H1 (cell line): ENCODE results near the gene SIT1. TPM values are rescaled to one million over a fixed set of nuclear protein-coding genes. Genes with fewer than 3 reads are reported as not detected.

ENCODE experiments used
- CTCF ChIA-PET: fragments of 300-600 bp; sonication (Branson Sonifier 250); formaldehyde crosslinking; loops from one replicate; lab custom pipeline; 2021; ENCODE audit not compliant: partially characterized antibody; lab: Charles Lee
- POLR2A ChIA-PET: fragments of 300-600 bp; sonication (Branson Sonifier 250); formaldehyde crosslinking; loops from one replicate; lab custom pipeline; 2021; ENCODE audit warnings: inconsistent platforms; ENCODE audit not compliant: partially characterized antibody; lab: Charles Lee
- DNase-seq, 2 experiments: peaks; one replicate each; pipeline versions ENCODE4 v3.0.0 to v3.0.0-alpha.2; 2010 to 2022; ENCODE audit warnings: low spot score in 2 of 2, low read depth in 1 of 2, mixed read lengths in 1 of 2
- FAIRE-seq: peaks from 2 replicates; lab custom pipeline; 2011; peaks lifted over from hg19 to GRCh38; lab: Jason Lieb, UNC
- H2AFZ ChIP-seq: 2 replicates; pipeline ENCODE4 v1.8.1; 2012; ENCODE audit warnings: low read length, inconsistent platforms
- H2AK5ac ChIP-seq: 2 replicates; pipeline ENCODE4 v1.6.1; 2013; ENCODE audit warnings: low read depth, low read length
- H2BK120ac ChIP-seq: replicated peaks from 2 replicates; pipeline ENCODE3; 2013; ENCODE audit warnings: low read depth, low read length, inconsistent platforms
- H2BK12ac ChIP-seq: 2 replicates; pipeline ENCODE4 v1.6.1; 2013; ENCODE audit warnings: low read depth, low read length
- H2BK15ac ChIP-seq: 2 replicates; pipeline ENCODE4 v1.6.1; 2013; ENCODE audit warnings: low read length
- H2BK20ac ChIP-seq: 2 replicates; pipeline ENCODE4 v1.6.1; 2013; ENCODE audit warnings: low read length
- H2BK5ac ChIP-seq: 2 replicates; pipeline ENCODE4 v1.6.1; 2013; ENCODE audit warnings: low read depth, low read length
- H3K14ac ChIP-seq: 2 replicates; pipeline ENCODE4 v1.6.1; 2013; ENCODE audit warnings: inconsistent platforms; ENCODE audit not compliant: insufficient read length
- H3K18ac ChIP-seq: 2 replicates; pipeline ENCODE4 v1.6.1; 2013; ENCODE audit warnings: low read length; ENCODE audit errors: extremely low read depth
- H3K23ac ChIP-seq: 2 replicates; pipeline ENCODE4 v1.6.1; 2013; ENCODE audit warnings: inconsistent platforms; ENCODE audit not compliant: insufficient read length
- H3K23me2 ChIP-seq: 2 replicates; pipeline ENCODE4 v1.6.1; 2013; ENCODE audit warnings: low read depth, low read length
- H3K27ac ChIP-seq: 2 replicates; pipeline ENCODE4 v1.6.1; 2011; ENCODE audit warnings: low read depth, low read length, inconsistent platforms
- H3K27me3 ChIP-seq, 4 experiments: replicated peaks in 1 of 4; 1 replicate in 1 of 4; 2 replicates in 3 of 4; pipeline versions ENCODE4 v1.6.1 to v1.8.1; 2011 to 2013; ENCODE audit warnings: low read length in 3 of 4, mild to moderate bottlenecking in 3 of 4, inconsistent platforms in 2 of 4, mixed read lengths in 2 of 4, moderate library complexity in 1 of 4; ENCODE audit not compliant: control insufficient read depth in 3 of 4, insufficient read depth in 3 of 4; ENCODE audit errors: extremely low read depth in 1 of 4
- H3K36me3 ChIP-seq, 4 experiments: 2 replicates each; pipeline versions ENCODE4 v1.6.1 to v1.8.1; 2011 to 2013; ENCODE audit warnings: mild to moderate bottlenecking in 4 of 4, low read length in 3 of 4, moderate library complexity in 2 of 4, control low read depth in 1 of 4, inconsistent platforms in 1 of 4; ENCODE audit not compliant: insufficient read depth in 4 of 4, control insufficient read depth in 2 of 4
- H3K4ac ChIP-seq: replicated peaks from 2 replicates; pipeline ENCODE3; 2013; ENCODE audit warnings: low read length, low read depth, mixed read lengths, inconsistent platforms; ENCODE audit not compliant: insufficient read length
- H3K4me1 ChIP-seq, 4 experiments: replicated peaks in 1 of 4; 1 replicate in 1 of 4; 2 replicates in 3 of 4; pipeline versions ENCODE4 v1.6.1 to v1.8.1; 2011 to 2013; ENCODE audit warnings: low read length in 3 of 4, inconsistent platforms in 2 of 4, mixed read lengths in 1 of 4; ENCODE audit not compliant: insufficient read depth in 4 of 4, control insufficient read depth in 3 of 4
- H3K4me2 ChIP-seq, 2 experiments: 2 replicates each; pipeline versions ENCODE4 v1.6.1 to v1.8.1; 2011 to 2013; ENCODE audit warnings: low read depth in 2 of 2, low read length in 2 of 2, control low read depth in 1 of 2, inconsistent platforms in 1 of 2, mild to moderate bottlenecking in 1 of 2; ENCODE audit not compliant: insufficient read depth in 1 of 2
- H3K4me3 ChIP-seq, 4 experiments: fragments of 200-600, 300-600 bp in 1 of 4; sonication (generic), shearing (Covaris generic), sonication (Bioruptor Twin) in 1 of 4; 2 replicates each; pipeline versions ENCODE4 v1.5.1 to v1.8.1; 2011 to 2016; ENCODE audit warnings: low read length in 4 of 4, low read depth in 3 of 4, control low read depth in 2 of 4, inconsistent platforms in 2 of 4, mild to moderate bottlenecking in 2 of 4, mixed read lengths in 1 of 4, moderate library complexity in 1 of 4; ENCODE audit not compliant: insufficient read depth in 2 of 4; ENCODE audit errors: extremely low read depth in 1 of 4
- H3K56ac ChIP-seq: replicated peaks from 2 replicates; pipeline ENCODE3; 2013; ENCODE audit warnings: low read depth, mild to moderate bottlenecking, mixed read lengths, low read length, inconsistent platforms; ENCODE audit not compliant: insufficient read length
- H3K79me1 ChIP-seq: 2 replicates; pipeline ENCODE4 v1.6.1; 2013; ENCODE audit warnings: low read depth, low read length, control low read depth
- H3K79me2 ChIP-seq, 2 experiments: 2 replicates each; pipeline versions ENCODE4 v1.6.1 to v1.8.1; 2012 to 2013; ENCODE audit warnings: low read length in 2 of 2, mild to moderate bottlenecking in 2 of 2, inconsistent platforms in 1 of 2; ENCODE audit not compliant: insufficient read depth in 2 of 2, control insufficient read depth in 1 of 2
- H3K9ac ChIP-seq, 4 experiments: replicated peaks in 1 of 4; 1 replicate in 1 of 4; 2 replicates in 3 of 4; pipeline versions ENCODE4 v1.6.1 to v1.8.1; 2011 to 2013; ENCODE audit warnings: low read depth in 3 of 4, low read length in 3 of 4, control low read depth in 2 of 4, mild to moderate bottlenecking in 2 of 4, moderate library complexity in 2 of 4, inconsistent platforms in 1 of 4; ENCODE audit errors: extremely low read depth in 1 of 4
- H3K9me3 ChIP-seq, 2 experiments: 2 replicates each; pipeline versions ENCODE4 v1.6.1 to v1.8.1; 2012 to 2013; ENCODE audit warnings: mild to moderate bottlenecking in 2 of 2, moderate library complexity in 2 of 2, control low read depth in 1 of 2, inconsistent platforms in 1 of 2, low read depth in 1 of 2, low read length in 1 of 2, mixed read lengths in 1 of 2; ENCODE audit not compliant: insufficient read depth in 2 of 2
- H4K20me1 ChIP-seq, 2 experiments: replicated peaks in 1 of 2; 2 replicates each; pipeline versions ENCODE3 to v1.8.1; 2011 to 2013; ENCODE audit warnings: inconsistent platforms in 2 of 2, low read length in 2 of 2, mild to moderate bottlenecking in 1 of 2; ENCODE audit not compliant: insufficient read depth in 2 of 2, control insufficient read depth in 1 of 2
- H4K5ac ChIP-seq: 2 replicates; pipeline ENCODE4 v1.6.1; 2013; ENCODE audit warnings: low read length, low read depth, mixed read lengths, inconsistent platforms; ENCODE audit not compliant: insufficient read length
- H4K8ac ChIP-seq: 2 replicates; pipeline ENCODE4 v1.8.0; 2013; ENCODE audit warnings: mild to moderate bottlenecking, moderate library complexity, low read length, inconsistent platforms; ENCODE audit not compliant: insufficient read depth; ENCODE audit errors: extremely low read depth
- H4K91ac ChIP-seq: replicated peaks from 2 replicates; pipeline ENCODE3; 2013; ENCODE audit warnings: low read length, mixed read lengths, inconsistent platforms; ENCODE audit not compliant: insufficient read length
- ASH2L ChIP-seq: fragments of 200-600, 300-600 bp; sonication (generic); IDR thresholded peaks from one replicate; pipeline ENCODE4 v1.7.1; 2017; ENCODE audit warnings: low read length
- KDM1A ChIP-seq: fragments of 200-600, 300-600 bp; sonication (generic); IDR thresholded peaks from 2 replicates; pipeline ENCODE4 v1.7.1; 2016; ENCODE audit warnings: mild to moderate bottlenecking, low read length, borderline replicate concordance
- KDM5A ChIP-seq: fragments of 200-600 bp; IDR thresholded peaks from 2 replicates; pipeline ENCODE4 v1.7.1; 2012; ENCODE audit warnings: mild to moderate bottlenecking, low read length, inconsistent platforms, mixed read lengths
- MAX ChIP-seq: IDR thresholded peaks from 2 replicates; pipeline ENCODE4 v1.6.1; 2012; ENCODE audit warnings: inconsistent platforms
- PHF8 ChIP-seq: fragments of 200-600 bp; sonication (generic); conservative IDR thresholded peaks from 2 replicates; pipeline ENCODE4 v1.7.1; 2012; ENCODE audit warnings: low read depth, mild to moderate bottlenecking, inconsistent platforms, low read length, moderate library complexity
- SIN3A ChIP-seq, 2 experiments: IDR thresholded peaks in 1 of 2; conservative IDR thresholded peaks in 1 of 2; 2 replicates each; pipeline ENCODE4 v1.6.1; 2011 to 2012; ENCODE audit warnings: low read length in 2 of 2, improper control_type of control experiment in 1 of 2, low read depth in 1 of 2, mild to moderate bottlenecking in 1 of 2
- SP1 ChIP-seq: IDR thresholded peaks from 2 replicates; pipeline ENCODE4 v1.6.1; 2011; ENCODE audit warnings: low read depth, low read length
- TAF1 ChIP-seq: IDR thresholded peaks from 2 replicates; pipeline ENCODE4 v1.6.1; 2011; ENCODE audit warnings: mild to moderate bottlenecking, low read depth, low read length
- WGBS, 2 experiments: shearing (Covaris generic) in 1 of 2; methylation state at CpG; one replicate each; pipeline versions ENCODE4 v1.1.6 to v1.1.7; 2013 to 2015; ENCODE audit warnings: low lambda C conversion rate in 2 of 2, mixed read lengths in 2 of 2, inconsistent platforms in 1 of 2, low coverage in 1 of 2, missing lambda C conversion rate in 1 of 2; ENCODE audit not compliant: insufficient replicate concordance in 2 of 2, insufficient coverage in 1 of 2, insufficient read length in 1 of 2; ENCODE audit errors: extremely low coverage in 1 of 2, missing lambda C conversion rate in 1 of 2; 5-methylcytosine and 5-hydroxymethylcytosine counted together
- polyA plus RNA-seq, 7 experiments: library from polyadenylated mRNA; depleted of rRNA in 3 of 7; stranded (reverse) in 5 of 7; unstranded in 2 of 7; fragments of >200 nt in 5 of 7; fragments of 200-250 nt in 2 of 7; gene quantifications; 1 replicate in 5 of 7; 2 replicates in 1 of 7; 4 replicates in 1 of 7; pipeline versions ENCODE4 v1.2.1 to v1.2.3, GENCODE V29; 2011 to 2013; ENCODE audit warnings: missing spikeins in 2 of 7, mixed read lengths in 2 of 7
- total RNA-seq: library from RNA; stranded (reverse); fragmentation: NEBNext Ultra II Directional; extraction: Animal tissue kit (Norgen Biotek cat#: 25700); gene quantifications from 2 replicates; pipeline ENCODE4 v1.2.1, GENCODE V29; 2021

The SIT1 gene
- total and polyA plus RNA-seq, 2 of the 8 experiments (the other 6 are each of a cell fraction or from before 2014, with no cell fraction given) = 8.2 to 12.8 TPM

GRCh38 chr9:35604578-35605350 is 46.0 kb downstream of the SIT1 start, which contains the start of gene TESK1:
TSS of gene TESK1 (plus strand) at chr9:35605262. CDS start at chr9:35605620, 358 bp downstream.
- Histone ChIP-seq H3K18ac (peak within 1 kb of the TSS; percentile 76), H3K14ac (no peak within 1 kb of the TSS), H4K8ac (no peak within 1 kb of the TSS), H3K27me3 (no peaks in the 10 kb centered on the region), H4K5ac (no peak within 1 kb of the TSS), H3K36me3 (peaks cover 3 to 12% (median 6%) of the 10 kb centered on the region in 4 experiments; a peak in 5 of 8 replicates), H3K27ac (no peak within 1 kb of the TSS), H3K23me2 (peaks cover 13% of the 10 kb centered on the region), H3K9ac (peak within 1 kb of the TSS in 3 of 4 experiments; percentile 38 to 62 (median 47); a peak in 4 of 7 replicates), H3K79me1 (no peaks in the 10 kb centered on the region; the same call in 1 of the 2 replicates), H3K79me2 (peaks cover 0 to 2% of the 10 kb centered on the region in 2 experiments; a peak in 1 of 4 replicates), H3K4ac (no peak within 1 kb of the TSS), H3K56ac (peak within 1 kb of the TSS; percentile 49), H2AK5ac (no peak within 1 kb of the TSS), H2BK12ac (no peak within 1 kb of the TSS), H3K4me3 (peak within 1 kb of the TSS; percentile 55 to 84 (median 80)), H4K20me1 (peaks cover 0 to 15% of the 10 kb centered on the region in 2 experiments), H2BK20ac (no peak within 1 kb of the TSS), H2BK15ac (no peak within 1 kb of the TSS), H3K4me2 (peak within 1 kb of the TSS; percentile 89 to 98), H2AFZ (peak within 1 kb of the TSS; percentile 95), H3K23ac (no peak within 1 kb of the TSS), H2BK120ac (no peak within 1 kb of the TSS), H3K9me3 (no peaks in the 10 kb centered on the region), H4K91ac (no peak within 1 kb of the TSS), H3K4me1 (peaks cover 0 to 9% (median 5%) of the 10 kb centered on the region in 4 experiments; a peak in 5 of 7 replicates), H2BK5ac (peak within 1 kb of the TSS; percentile 86; the same call in 1 of the 2 replicates)
- DNase-seq (peak in 1 of 2 experiments; percentile 92), FAIRE-seq (no peak)
- ChIA-PET POLR2A (interaction anchor here (0.6 to 1.0 kb wide), 3 partner anchors 9 to 116 kb away, joined by 3 to 4 read pairs (median 3); no protein-coding TSS in a partner anchor), CTCF (interaction anchor here (0.6 to 2.1 kb wide), 10 partner anchors 15 to 509 kb away, joined by 3 to 21 read pairs (median 5); partner anchors contain the start of gene CD72)
- TF ChIP-seq SP1 (no peak), SIN3A (conservative IDR thresholded peaks at IDR 0.05 in 1 of 2, IDR thresholded peaks at IDR 0.05 in 1 of 2; ENCODE audit: low read depth in 1 of 2, low read length in 2 of 2) (peak; percentile 31 to 47; a peak in 1 of 4 replicates), MAX (peak; percentile 19; the same call in 1 of the 2 replicates), KDM5A (no peak), ASH2L (peak; percentile 2), TAF1 (peak; percentile 1; the same call in 1 of the 2 replicates), KDM1A (0 out of 2 replicates have a peak, but pooled peaks have one; percentile 28), PHF8 (0 out of 2 replicates have a peak, but pooled peaks have one; percentile 26)
- WGBS, 2 experiments = 4% methylated on average over 21 of the region's 55 CpGs; no CpG with 5 or more reads in 1 of the 2 experiments
